Panc1 (cell line): ENCODE data around the gene OSBPL9. TPM values are rescaled to one million over a fixed set of nuclear protein-coding genes. Genes with fewer than 3 reads are reported as not detected.

Experiments
- ATAC-seq: fragments of 200-7000 bp; cut with Tn5 transposase; 2 replicates; pipeline ENCODE4 v1.9.1; 2020; ENCODE audit warnings: mild to moderate bottlenecking, moderate library complexity
- BruUV-seq: library from RNA; stranded (reverse); fragments of 400-500 nt; replicated peaks from 2 replicates; lab custom pipeline; 2021; lab: Mats Ljungman, UMichigan
- CTCF ChIA-PET: fragments of 300-600 bp; sonication (Branson Sonifier 250); formaldehyde crosslinking; loops from one replicate; lab custom pipeline; 2022; ENCODE audit warnings: antibody characterized with exemption; lab: Charles Lee
- POLR2A ChIA-PET: fragments of 300-600 bp; sonication (Branson Sonifier 250); formaldehyde crosslinking; loops from one replicate; lab custom pipeline; 2022; ENCODE audit warnings: antibody characterized with exemption; lab: Charles Lee
- DNase-seq: peaks from one replicate; pipeline ENCODE4 v3.0.0-alpha.2; 2010; ENCODE audit warnings: low read depth, low spot score
- H3K27ac ChIP-seq: 2 replicates; pipeline ENCODE4 v1.5.1; 2011; ENCODE audit warnings: mild to moderate bottlenecking, low read length, inconsistent platforms
- H3K27me3 ChIP-seq: fragments of 200-500 bp; sonication (Bioruptor generic); 2 replicates; pipeline ENCODE4 v1.6.0; 2014; ENCODE audit warnings: low read length, inconsistent platforms; ENCODE audit not compliant: control insufficient read depth, insufficient read depth
- H3K36me3 ChIP-seq: fragments of 200-500 bp; sonication (Bioruptor generic); 2 replicates; pipeline ENCODE4 v1.5.1; 2014; ENCODE audit warnings: inconsistent platforms, mild to moderate bottlenecking, low read length, moderate library complexity; ENCODE audit not compliant: control insufficient read depth, insufficient read depth
- H3K4me1 ChIP-seq: 2 replicates; pipeline ENCODE4 v1.5.1; 2011; ENCODE audit warnings: inconsistent platforms, mild to moderate bottlenecking, low read length, moderate library complexity; ENCODE audit not compliant: control insufficient read depth, insufficient read depth
- H3K4me3 ChIP-seq, 2 experiments: 2 replicates each; pipeline ENCODE4 v1.5.1; 2011 to 2012; ENCODE audit warnings: low read depth in 2 of 2, low read length in 2 of 2, mild to moderate bottlenecking in 2 of 2, inconsistent platforms in 1 of 2, moderate library complexity in 1 of 2
- H3K9me3 ChIP-seq: fragments of 200-500 bp; sonication (Bioruptor generic); 2 replicates; pipeline ENCODE4 v1.5.1; 2014; ENCODE audit warnings: low read depth, mild to moderate bottlenecking, inconsistent platforms, low read length, moderate library complexity; ENCODE audit not compliant: control insufficient read depth, insufficient read depth
- CTCF ChIP-seq: fragments of 450-650 bp; IDR thresholded peaks from 2 replicates; pipeline ENCODE4 v1.5.1; 2017; ENCODE audit warnings: mild to moderate bottlenecking
- POLR2AphosphoS5 ChIP-seq: IDR thresholded peaks from 2 replicates; pipeline ENCODE4 v1.6.1; 2012; ENCODE audit warnings: mild to moderate bottlenecking, low read depth, low read length, moderate library complexity
- REST ChIP-seq, 2 experiments: IDR thresholded peaks; 2 replicates each; pipeline ENCODE4 v1.6.1; 2011 to 2012; ENCODE audit warnings: low read depth in 2 of 2, control low read depth in 1 of 2, low read length in 1 of 2, mild to moderate bottlenecking in 1 of 2, moderate library complexity in 1 of 2; ENCODE audit not compliant: insufficient read depth in 1 of 2
- SIN3A ChIP-seq: IDR thresholded peaks from 2 replicates; pipeline ENCODE4 v1.6.1; 2012; ENCODE audit warnings: low read depth, mild to moderate bottlenecking, low read length, moderate library complexity, borderline replicate concordance; ENCODE audit not compliant: insufficient read depth
- TCF7L2 ChIP-seq: IDR thresholded peaks from 2 replicates; pipeline ENCODE4 v1.6.1; 2011; ENCODE audit warnings: mild to moderate bottlenecking, low read depth, low read length, inconsistent platforms
- in situ Hi-C: cut with HindIII; loops from 2 replicates; pipeline ENCODE4 v1.10.0; 2016; ENCODE audit warnings: low sequenced_read_pairs, low pct_unique_long_range_greater_than_20kb
- intact Hi-C: fragments of 100-400 bp; cut with micrococcal nuclease; formaldehyde crosslinking; loops from one replicate; pipeline ENCODE4 v1.10.0; 2022; ENCODE audit not compliant: unreplicated experiment
- total RNA-seq: library from RNA; stranded (reverse); gene quantifications from one replicate; pipeline ENCODE4 v1.2.1, GENCODE V29; 2021; ENCODE audit not compliant: unreplicated experiment

Gene OSBPL9
- total RNA-seq, 1 experiment from 2014 or later, result 85.5 TPM

DNA sequence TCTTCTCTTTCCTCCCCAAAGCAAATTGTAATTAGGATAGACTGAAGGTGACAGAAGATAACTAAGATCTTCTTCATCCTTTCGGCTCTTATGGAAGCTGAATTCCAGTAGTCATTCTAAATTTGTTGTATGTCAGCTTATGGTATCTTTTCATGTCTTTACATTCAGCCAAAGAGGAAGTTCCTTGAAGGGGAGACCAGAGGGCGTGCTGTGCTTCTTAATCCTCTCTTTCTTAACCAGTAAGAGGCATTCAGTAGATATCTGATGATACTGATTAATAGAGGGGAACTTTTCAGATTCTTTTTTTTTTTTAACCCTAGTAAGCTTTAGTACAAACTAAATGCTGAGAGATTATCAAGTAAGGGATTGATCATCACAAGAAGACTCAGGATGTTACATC is 102.3 kb downstream of the OSBPL9 start:
- ChIA-PET POLR2A (interaction anchor here (0.7 kb wide), 1 partner anchor 154 kb away, joined by 3 read pairs; no protein-coding TSS in a partner anchor), CTCF (no interaction called here)
- DNase-seq (no peak), ATAC-seq (no peak)
- no peaks in the 10 kb centered on the region for H3K9me3 ChIP-seq
- H3K27ac ChIP-seq, result no peak overlapping the region
- no peak overlapping the region for H3K4me3 ChIP-seq
- H3K4me1 ChIP-seq, result no peaks in the 10 kb centered on the region
- H3K36me3 ChIP-seq, result no peaks in the 10 kb centered on the region
- in situ Hi-C loops, result no loop called here
- no TSS peak for BruUV-seq
- no peaks in the 10 kb centered on the region for H3K27me3 ChIP-seq
- intact Hi-C loops, result no loop called here
- TF ChIP-seq SIN3A (no peak), REST (IDR thresholded peaks at IDR 0.05; ENCODE audit: insufficient read depth in 1 of 2, low read depth in 2 of 2, low read length in 1 of 2) (no peak), CTCF (no peak), TCF7L2 (no peak), POLR2AphosphoS5 (no peak)

GRCh38 chr1:51724797-51725196 is 107.9 kb downstream of the OSBPL9 start:
- Histone ChIP-seq H3K36me3 (no peaks in the 10 kb centered on the region; the same call in 1 of the 2 replicates), H3K27ac (no peak overlapping the region), H3K4me1 (peaks cover 14% of the 10 kb centered on the region), H3K9me3 (no peaks in the 10 kb centered on the region), H3K27me3 (no peaks in the 10 kb centered on the region), H3K4me3 (no peak overlapping the region)
- ATAC-seq (no peak), DNase-seq (no peak)
- ChIA-PET POLR2A (interaction anchor here (0.6 kb wide), 1 partner anchor 134 kb away, joined by 4 read pairs; no protein-coding TSS in a partner anchor), CTCF (no interaction called here)
- no TSS peak for BruUV-seq
- intact Hi-C loops, result no loop called here
- in situ Hi-C loops, result no loop called here
- TF ChIP-seq SIN3A, result no peak
- no peak for TF ChIP-seq POLR2AphosphoS5
- no peak for TF ChIP-seq CTCF
- TF ChIP-seq TCF7L2, result no peak
- no peak for TF ChIP-seq REST (IDR thresholded peaks at IDR 0.05; ENCODE audit: insufficient read depth in 1 of 2, low read depth in 2 of 2, low read length in 1 of 2)
